Tibial nerve (tissue), 4 donors: Measurements from ENCODE around the gene GMDS. TPM values are rescaled to one million over a fixed set of nuclear protein-coding genes. Genes with fewer than 3 reads are reported as not detected.

ENCODE experiments used
- DNase-seq, 2 donors: peaks; one replicate each; pipeline ENCODE4 v3.0.0-alpha.2; 2019; ENCODE audit warnings: low spot score in 2 of 2
- H3K27ac ChIP-seq, 4 donors: fragments of 200-600 bp; sonication (generic) in 3 of 4; one replicate each; pipeline ENCODE4 v1.5.1; 2017 to 2019; ENCODE audit warnings: mild to moderate bottlenecking in 1 of 4
- H3K27me3 ChIP-seq, 2 donors: fragments of 200-600 bp; sonication (generic) in 1 of 2; one replicate each; pipeline versions ENCODE4 v1.5.1 to v1.6.0; 2017 to 2019
- H3K36me3 ChIP-seq, 3 donors: fragments of 200-600 bp; sonication (generic); one replicate each; pipeline ENCODE4 v1.5.1; 2018 to 2019
- H3K4me1 ChIP-seq, 4 donors: fragments of 200-600 bp; sonication (generic) in 3 of 4; one replicate each; pipeline ENCODE4 v1.5.1; 2017 to 2019
- H3K4me3 ChIP-seq, 4 donors: fragments of 200-600 bp; sonication (generic) in 3 of 4; one replicate each; pipeline ENCODE4 v1.5.1; 2017 to 2019; ENCODE audit warnings: mild to moderate bottlenecking in 1 of 4, moderate library complexity in 1 of 4
- H3K9me3 ChIP-seq, 4 donors: fragments of 200-600 bp; sonication (generic) in 3 of 4; one replicate each; pipeline ENCODE4 v1.5.1; 2017 to 2019
- CTCF ChIP-seq, 5 experiments: fragments of 200-600 bp in 3 of 5; fragments of 450-650 bp in 2 of 5; sonication (generic) in 3 of 5; IDR thresholded peaks; one replicate each; pipeline ENCODE4 v1.5.1; 2016 to 2019; ENCODE audit warnings: antibody characterized with exemption in 5 of 5, mild to moderate bottlenecking in 3 of 5, moderate library complexity in 2 of 5
- EP300 ChIP-seq, 2 donors: sonication (generic); formaldehyde crosslinking; IDR thresholded peaks; one replicate each; pipeline ENCODE4 v1.6.1; 2017; ENCODE audit warnings: antibody characterized with exemption in 2 of 2, mild to moderate bottlenecking in 1 of 2
- POLR2A ChIP-seq, 2 donors: fragments of 450-650 bp; IDR thresholded peaks; one replicate each; pipeline ENCODE4 v1.6.1; 2017; ENCODE audit warnings: antibody characterized with exemption in 2 of 2, mild to moderate bottlenecking in 2 of 2, moderate library complexity in 2 of 2
- WGBS, 2 donors: methylation state at CpG; one replicate each; pipeline ENCODE4 v1.1.5; 2018; 5-methylcytosine and 5-hydroxymethylcytosine counted together
- total RNA-seq, 4 donors: library from RNA; depleted of rRNA; stranded (reverse); fragments of >200 nt; gene quantifications; one replicate each; pipeline ENCODE4 v1.1.0, GENCODE V29; 2016

The GMDS gene
- total RNA-seq, 4 donors from 2014 or later: 14.9 to 46.5 (median 32.8) TPM

- Histone ChIP-seq H3K9me3 (no peaks in the 10 kb centered on the region), H3K4me1 (no peaks in the 10 kb centered on the region), H3K4me3 (no peak overlapping the region), H3K36me3 (no peaks in the 10 kb centered on the region), H3K27me3 (no peaks in the 10 kb centered on the region), H3K27ac (no peak overlapping the region)
- no peak for DNase-seq
- WGBS, 2 donors: 98% methylated on average over 7 of the region's 7 CpGs
- TF ChIP-seq CTCF (IDR thresholded peaks at IDR 0.05) (no peak), POLR2A (IDR thresholded peaks at IDR 0.05) (no peak), EP300 (IDR thresholded peaks at IDR 0.05) (no peak)
Measured at GRCh38 chr6:2117447-2117846, 128.0 kb downstream of the GMDS start.

GRCh38 chr6:2116496-2116895 lies 128.9 kb downstream of the GMDS start:
- peaks cover 0 to 4% (median 1%) of the 10 kb centered on the region in 4 donors for H3K4me1 ChIP-seq
- H3K27ac ChIP-seq: no peak overlapping the region
- TF ChIP-seq CTCF (IDR thresholded peaks at IDR 0.05) (no peak), POLR2A (IDR thresholded peaks at IDR 0.05) (no peak), EP300 (IDR thresholded peaks at IDR 0.05) (no peak)
- no peak overlapping the region for H3K4me3 ChIP-seq
- H3K27me3 ChIP-seq: no peaks in the 10 kb centered on the region
- WGBS, 2 donors: 89 to 93% methylated on average over 2 of the region's 2 CpGs
- no peaks in the 10 kb centered on the region for H3K36me3 ChIP-seq
- DNase-seq: no peak
- H3K9me3 ChIP-seq: no peaks in the 10 kb centered on the region

DNA sequence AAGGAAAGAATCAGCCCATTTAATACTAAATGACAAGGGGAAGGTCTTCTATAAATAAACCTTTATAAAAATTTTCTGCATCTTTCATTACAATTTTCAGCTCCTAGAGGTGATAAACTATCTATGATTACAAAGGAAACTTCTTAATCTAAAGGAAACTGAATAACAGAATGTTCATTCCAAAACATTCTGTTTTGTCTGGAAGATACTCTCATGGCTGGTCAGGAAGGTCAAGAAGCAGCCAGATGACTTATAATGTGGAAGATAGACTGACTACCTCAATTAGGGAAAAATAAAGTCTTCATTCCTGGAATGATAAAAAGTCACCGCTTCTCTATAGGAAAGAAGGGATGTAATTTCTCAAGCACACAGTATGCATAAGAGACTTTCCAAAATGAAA lies 131.3 kb downstream of the GMDS start:
- Histone ChIP-seq H3K4me3 (no peak overlapping the region), H3K27ac (no peak overlapping the region), H3K9me3 (no peaks in the 10 kb centered on the region), H3K4me1 (peaks cover 0 to 17% (median 3%) of the 10 kb centered on the region in 4 donors), H3K27me3 (no peaks in the 10 kb centered on the region), H3K36me3 (no peaks in the 10 kb centered on the region)
- DNase-seq: no peak
- 80 to 85% methylated on average over 1 of the region's 1 CpG for WGBS, 2 donors
- TF ChIP-seq EP300 (IDR thresholded peaks at IDR 0.05) (no peak), POLR2A (IDR thresholded peaks at IDR 0.05) (no peak), CTCF (IDR thresholded peaks at IDR 0.05) (no peak)

DNA sequence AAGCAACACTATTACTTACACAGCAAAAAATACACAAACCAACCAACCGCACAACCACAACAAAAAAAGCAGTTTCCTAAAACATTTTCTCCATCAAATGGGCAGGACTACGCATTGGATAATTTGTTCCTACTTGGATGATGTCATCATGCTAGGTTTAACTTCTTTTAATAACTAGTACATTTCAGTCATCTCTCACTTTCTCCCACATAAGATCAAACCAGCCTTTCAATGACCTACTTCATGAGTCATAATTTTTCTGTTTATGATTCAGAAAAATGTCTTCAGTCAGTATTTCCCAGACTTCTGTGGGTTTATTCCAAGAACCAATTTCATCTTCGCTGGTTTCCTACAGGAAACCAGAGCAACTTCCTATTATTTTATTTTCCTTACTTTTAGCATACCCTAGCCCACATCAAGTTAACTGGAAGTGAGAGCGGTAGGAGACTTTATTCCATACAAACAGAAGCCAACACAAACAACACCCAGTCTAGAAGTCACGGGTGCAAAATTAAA lies 134.2 kb downstream of the GMDS start:
- Histone ChIP-seq H3K27ac (peak overlapping the region in 3 of 4 donors; percentile 8 to 73 (median 63)), H3K27me3 (no peaks in the 10 kb centered on the region), H3K4me1 (peaks cover 0 to 17% (median 3%) of the 10 kb centered on the region in 4 donors), H3K9me3 (no peaks in the 10 kb centered on the region), H3K4me3 (peak overlapping the region in 1 of 4 donors; percentile 7), H3K36me3 (no peaks in the 10 kb centered on the region)
- 59 to 65% methylated on average over 5 of the region's 5 CpGs for WGBS, 2 donors
- TF ChIP-seq POLR2A (IDR thresholded peaks at IDR 0.05): no peak
- TF ChIP-seq EP300 (IDR thresholded peaks at IDR 0.05): peak in 1 of 2 donors; percentile 57
- no peak for DNase-seq

- Histone ChIP-seq H3K9me3 (no peaks in the 10 kb centered on the region), H3K4me3 (peak overlapping the region in 1 of 4 donors; percentile 7), H3K4me1 (peaks cover 0 to 17% (median 3%) of the 10 kb centered on the region in 4 donors), H3K27ac (peak overlapping the region in 3 of 4 donors; percentile 8 to 73 (median 63)), H3K27me3 (no peaks in the 10 kb centered on the region), H3K36me3 (no peaks in the 10 kb centered on the region)
- DNase-seq: no peak
- TF ChIP-seq CTCF (IDR thresholded peaks at IDR 0.05): no peak
- peak in 1 of 2 donors; percentile 18 for TF ChIP-seq EP300 (IDR thresholded peaks at IDR 0.05)
- TF ChIP-seq POLR2A (IDR thresholded peaks at IDR 0.05): no peak
- 49 to 51% methylated on average over 4 of the region's 4 CpGs for WGBS, 2 donors
Measured at GRCh38 chr6:2110504-2110903, 134.9 kb downstream of the GMDS start.
